Activated effector memory CD4-positive, alpha-beta T cell treated with anti-CD3 and anti-CD28 coated beads, Interleukin-2, amount 50 U/mL, for 16 hours (primary cell): ENCODE data around the gene HAND1.
A peak's percentile ranks its signal among the peaks of the same experiment; 100 is the strongest.

Experiments
- DNase-seq: peaks from one replicate; pipeline ENCODE4 v3.0.0-alpha.2; 2020

Gene HAND1

DNA sequence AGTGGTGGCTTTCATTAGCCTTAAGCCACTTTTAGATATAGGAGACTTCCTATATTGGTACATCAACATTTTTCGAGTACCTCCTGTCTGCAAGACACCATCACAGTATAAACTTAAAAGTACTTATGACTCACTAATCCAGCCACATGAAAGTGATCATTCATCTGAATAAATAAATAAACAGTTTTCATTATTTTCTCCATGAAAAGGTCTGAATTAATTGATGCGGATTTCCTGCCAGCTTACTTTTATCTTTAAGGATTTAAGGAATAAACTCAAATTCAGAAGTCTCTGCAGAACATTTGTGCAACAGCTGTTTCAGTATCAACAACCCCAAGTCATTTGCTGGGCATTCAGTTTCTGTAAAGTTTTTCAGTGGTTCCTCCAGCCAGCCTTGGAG, 28.2 kb downstream of the HAND1 start:
- DNase-seq: no peak

DNA sequence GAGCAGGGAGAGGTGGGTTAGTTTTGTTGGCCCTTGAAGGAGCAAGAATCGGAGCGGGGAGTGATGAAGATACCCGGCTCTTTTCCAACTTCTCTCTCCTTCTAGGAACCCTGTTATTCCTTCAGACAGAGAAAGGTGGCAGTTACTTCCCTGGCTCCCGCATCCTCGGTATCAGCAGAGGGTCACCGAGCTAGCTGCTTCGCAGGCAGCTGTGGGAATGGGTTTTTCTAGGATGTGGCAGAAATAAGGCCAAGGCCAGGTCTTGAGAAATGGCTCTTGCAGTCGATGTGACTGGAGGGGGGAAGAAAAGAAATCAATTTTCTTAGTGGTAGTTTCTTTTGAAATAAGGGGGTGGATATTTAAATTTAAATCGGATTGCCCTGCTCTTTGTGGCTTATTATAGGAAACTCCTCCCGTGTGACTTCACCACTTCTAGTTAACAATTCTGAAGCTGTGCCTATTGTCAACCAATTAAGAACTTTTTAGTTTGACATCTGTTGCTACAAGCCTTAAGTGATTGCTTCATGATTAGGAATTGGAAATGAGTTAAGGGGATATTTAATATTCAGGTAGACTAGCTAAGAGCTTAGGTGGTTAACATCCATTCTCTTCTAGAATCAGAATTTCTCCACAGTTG, 30.8 kb downstream of the HAND1 start:
- DNase-seq: no peak

DNA sequence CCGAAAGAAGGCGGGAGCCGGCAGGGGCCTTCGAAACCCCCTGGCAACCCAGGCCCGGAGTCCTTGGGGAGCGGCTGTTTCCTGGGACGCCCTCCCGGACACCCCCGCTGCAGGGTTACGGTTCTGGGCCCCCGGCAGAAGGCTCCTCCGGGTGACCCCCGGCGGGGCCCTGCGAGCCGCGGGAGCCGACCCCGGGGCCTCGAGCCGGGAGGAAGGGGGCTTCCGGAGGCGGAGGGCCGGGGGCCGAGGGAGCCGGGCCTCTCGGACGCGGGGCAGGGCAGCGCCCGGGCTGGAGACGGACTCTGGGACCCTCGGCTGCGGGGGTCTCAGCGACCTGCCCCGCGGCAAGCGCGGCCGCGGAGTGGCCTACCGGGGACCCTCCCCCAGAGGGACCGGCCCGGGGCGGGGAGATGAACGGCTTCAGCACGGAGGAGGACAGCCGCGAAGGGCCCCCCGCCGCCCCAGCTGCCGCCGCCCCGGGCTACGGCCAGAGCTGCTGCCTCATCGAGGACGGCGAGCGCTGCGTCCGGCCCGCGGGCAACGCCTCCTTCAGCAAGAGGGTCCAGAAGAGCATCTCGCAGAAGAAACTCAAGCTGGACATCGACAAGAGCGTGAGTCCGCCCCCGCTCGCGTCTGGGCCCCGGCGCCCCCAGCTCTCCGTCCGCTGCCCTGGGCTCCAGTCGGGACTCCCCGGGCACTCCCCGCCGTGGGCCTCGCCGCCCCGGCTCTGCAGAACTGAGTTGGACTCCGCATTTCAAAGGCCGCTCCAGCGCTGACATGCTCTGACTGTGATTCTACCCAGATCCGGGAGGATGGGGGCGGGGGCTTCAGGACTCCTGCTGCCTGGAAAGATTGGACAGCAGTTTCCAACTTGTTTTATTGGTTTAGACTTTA, 31.6 kb downstream of the HAND1 start:
- peak; percentile 80 for DNase-seq

DNA sequence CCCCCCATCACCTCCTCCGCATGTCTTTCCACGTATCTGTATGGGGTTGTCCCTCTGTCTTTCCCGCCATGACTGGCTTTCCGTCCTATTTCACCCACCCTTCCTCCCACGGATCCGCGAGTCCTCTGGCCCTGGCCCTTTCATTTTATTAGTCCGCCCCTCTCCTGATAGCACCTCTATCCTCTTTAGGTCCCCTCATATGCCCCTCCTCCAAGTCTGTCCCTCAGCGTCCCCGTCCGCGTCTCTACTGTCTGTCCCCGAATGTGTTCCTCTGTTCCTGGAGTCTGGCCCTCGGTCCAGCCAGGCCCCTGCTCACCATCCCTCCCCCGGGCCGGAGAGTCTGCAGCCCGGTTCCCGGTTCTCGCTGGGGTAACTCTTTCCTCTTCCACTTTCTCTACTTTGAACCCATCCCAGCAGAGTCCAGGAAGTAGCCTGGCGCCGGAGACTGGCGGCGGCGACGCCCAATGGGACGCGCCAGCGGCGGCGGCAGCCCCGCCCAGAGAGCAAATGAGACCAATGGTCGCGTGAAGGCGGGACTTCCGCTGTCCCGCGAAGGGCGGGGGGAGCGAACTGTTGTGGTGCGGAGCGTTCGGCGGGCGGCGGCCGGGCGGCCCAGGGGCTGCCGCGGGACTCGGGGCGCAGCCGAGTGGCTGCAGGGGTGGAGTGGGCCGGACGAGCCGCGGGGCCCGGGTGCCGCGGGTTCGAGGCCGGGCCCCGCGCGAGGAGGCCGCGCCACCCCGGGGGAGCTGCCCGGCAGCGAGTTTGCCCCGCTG, 32.4 kb downstream of the HAND1 start, which contains the start of gene SAP30L:
Gene SAP30L, plus strand, starts transcription at position 576 of the 773 bp plus-strand sequence. CDS start 608 bp downstream, outside the sequence.
- peak; percentile 98 for DNase-seq

DNA sequence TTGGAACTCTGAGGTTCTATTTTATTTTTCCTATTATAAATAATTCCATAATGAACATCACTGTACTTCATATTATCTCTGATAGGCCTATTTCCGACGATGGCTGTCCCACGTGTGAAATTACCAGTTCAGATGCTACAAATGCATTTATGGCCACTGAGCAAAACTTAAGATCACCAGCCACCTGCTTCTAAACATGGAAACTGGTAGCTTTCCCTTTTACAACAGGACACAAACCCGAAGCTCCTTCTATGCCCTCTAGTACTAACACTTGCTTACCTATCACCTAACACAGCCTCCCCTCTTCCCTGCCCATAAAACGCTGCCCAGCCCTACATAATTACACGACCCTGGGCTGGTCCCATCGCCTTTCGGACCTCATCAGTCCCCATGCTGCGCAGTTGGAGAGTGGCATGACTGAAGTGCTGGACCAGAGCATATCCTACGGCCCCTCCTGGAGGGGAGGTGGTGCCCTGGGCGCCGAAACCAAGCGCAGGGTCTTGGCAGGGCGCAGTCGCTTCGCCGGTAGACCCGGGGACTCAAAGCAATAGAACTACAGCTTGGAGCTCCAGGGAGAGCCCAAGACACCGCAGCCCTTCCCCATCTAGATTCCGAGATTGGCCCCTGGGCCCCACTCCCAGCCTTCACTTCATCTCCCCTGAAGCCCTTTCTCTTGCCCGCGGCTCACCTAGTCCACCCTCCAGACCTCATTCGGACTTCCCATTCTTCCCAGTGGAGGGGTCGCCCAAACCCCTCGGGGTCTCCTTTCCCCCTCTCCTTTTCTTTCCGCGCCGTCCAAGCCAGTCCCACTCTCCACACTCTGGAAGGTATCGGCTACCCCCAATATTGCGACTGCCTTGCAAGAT, 33.2 kb downstream of the HAND1 start:
- DNase-seq: peak; percentile 67

DNA sequence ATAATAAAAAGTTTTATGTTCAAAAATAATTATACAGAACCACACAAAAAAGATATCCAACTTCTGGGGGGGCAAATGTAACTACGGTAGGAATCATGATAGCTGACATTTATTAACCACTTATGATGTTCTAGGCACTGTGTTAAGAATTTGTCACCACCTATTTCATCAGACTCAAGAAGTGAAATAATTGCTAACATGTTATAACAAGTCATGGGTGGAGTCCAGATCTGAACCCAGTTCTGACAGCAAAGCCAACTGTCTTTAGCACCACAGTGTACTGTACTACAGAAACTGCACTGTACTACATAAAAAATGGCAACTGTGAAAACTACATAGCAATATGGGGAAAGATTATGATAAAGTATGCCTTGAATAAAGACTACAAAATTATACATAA, 35.2 kb downstream of the HAND1 start:
- DNase-seq: no peak

DNA sequence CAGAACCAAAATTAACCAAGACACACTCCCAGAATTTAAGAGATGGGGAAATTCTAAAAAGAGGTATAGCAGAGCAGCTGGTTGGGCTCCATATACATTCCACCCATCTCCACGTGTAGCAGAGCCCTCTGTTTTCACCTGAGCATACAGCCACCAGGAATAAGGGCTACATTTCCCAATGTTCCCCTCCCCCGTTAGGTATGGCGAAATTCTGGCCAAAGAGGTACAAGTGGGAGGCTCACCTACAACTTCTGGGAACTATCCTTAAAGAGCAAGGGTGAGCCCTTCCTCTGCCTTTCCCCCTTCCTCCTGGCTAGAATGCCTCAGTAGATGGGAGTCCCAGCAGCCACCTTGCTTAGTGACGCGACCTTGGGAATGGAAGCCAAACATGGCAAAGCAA, 37.5 kb downstream of the HAND1 start:
- DNase-seq: no peak

DNA sequence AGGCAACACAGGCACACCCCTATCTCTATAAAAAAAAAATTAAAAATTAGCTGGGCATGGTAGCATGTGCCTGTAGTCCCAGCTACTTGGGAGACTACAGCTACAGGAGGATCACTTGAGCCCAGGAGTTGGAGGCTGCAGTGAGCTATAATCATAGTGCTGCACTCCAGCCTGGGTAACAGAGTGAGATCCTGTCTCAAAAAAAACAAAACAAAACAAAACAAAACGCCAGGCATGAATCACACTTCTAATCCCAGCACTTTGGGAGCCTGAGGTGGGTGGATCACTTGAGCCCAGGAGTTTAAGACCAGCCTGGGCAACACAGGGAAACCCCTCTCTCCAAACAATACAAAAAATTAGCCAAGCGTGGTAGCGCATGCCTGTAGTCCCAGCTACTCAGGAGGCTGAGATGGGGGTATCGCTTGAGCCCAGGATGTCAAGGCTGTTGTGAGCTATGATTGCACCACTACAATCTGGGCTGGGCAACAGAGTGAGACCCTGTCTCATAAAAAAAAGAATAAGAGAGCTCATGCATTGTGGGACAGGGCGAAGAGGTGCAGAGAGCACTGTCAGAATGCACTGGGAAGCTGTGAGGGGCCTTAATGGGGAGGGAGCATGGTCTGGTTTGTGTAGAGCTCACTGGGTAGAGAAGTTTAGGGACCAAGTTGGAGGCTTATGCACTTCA, 40.6 kb downstream of the HAND1 start:
- DNase-seq: no peak

DNA sequence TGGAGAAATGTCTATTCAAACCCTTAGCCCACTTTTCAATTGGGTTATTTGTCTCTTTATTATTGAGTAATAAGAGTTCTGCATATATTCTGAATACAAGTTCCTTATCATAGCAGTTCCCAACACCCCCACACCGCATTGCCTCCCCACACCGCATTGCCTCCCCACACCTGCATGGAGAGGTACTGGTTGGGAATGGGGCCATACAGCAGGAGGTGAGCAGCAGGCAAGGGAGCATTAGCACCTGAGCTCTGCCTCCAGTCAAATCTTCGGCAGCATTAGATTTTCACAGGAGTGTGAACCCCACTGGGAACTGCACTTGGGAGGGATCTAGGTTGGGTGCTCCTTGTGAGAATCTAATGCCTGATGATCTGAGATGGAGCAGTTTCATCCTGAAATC, 42.8 kb downstream of the HAND1 start:
- DNase-seq: no peak

DNA sequence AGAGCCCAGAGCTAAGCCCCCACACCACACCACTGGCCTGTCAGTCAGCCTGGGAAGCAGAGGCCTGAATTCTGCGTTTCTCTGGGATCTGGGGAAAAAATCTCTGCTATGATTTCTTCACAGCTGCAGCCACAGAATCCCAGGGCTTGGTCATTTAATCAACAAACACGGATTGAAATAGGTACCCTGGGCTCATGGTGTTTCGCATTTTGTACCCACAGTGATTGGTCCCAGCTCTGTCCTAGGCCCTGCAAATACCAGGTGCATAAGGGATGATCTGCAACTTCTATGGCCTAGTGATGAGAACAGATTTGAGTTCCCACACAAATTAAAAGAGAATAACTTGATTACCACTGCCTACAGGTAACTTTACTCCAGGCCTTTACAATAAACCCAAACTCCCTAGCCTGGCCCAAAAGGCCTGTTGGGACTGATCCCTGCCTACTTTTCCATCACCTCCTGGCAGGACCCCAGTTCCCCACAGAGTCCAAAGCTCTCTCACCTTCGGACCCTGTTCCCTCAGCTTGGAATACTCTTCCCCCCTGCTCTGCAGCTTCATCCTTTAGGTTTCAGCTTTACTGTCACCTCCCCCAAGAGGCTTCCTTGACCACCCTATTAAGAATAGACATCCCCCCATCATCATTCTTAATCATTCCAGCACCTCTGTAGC, 46.9 kb downstream of the HAND1 start:
- no peak for DNase-seq

DNA sequence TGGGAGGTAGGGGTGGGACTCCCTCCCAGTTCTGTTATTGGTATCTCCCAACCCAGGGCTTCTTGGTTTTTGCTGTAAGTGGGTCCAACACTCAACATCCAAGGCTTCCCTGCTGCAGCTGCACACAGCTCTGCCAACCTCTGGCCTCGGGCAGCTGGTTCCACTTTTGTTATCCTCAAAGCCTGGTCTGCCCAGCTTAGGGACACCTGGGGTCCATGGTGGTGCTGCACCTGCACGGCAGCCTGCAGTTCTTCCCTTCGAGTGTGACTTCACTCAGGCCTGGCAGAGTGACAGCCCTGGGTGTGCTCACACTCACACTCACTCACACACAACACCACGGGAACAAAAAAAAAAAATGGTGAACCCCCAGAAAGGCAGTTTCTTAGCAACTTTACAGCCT, 47.6 kb downstream of the HAND1 start:
- no peak for DNase-seq

DNA sequence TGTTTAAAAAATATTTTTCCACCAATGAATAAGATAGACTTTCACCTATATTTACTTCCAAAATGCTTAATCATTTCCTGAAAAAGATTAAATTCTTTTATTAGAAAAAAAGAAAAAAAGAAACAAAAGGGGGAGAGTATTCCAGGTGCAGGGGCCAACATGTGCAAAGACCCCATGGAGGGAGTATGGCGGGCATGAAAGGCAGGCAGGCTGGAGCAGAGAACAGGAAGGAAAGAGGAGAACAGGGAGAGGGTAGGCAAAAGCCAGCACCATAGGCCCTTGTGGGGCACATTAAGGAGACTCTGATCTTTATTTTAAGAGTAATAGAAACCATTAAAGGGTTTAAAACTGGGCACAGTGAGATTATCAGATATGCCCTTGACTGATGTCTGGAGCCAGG, 48.7 kb downstream of the HAND1 start:
- no peak for DNase-seq

DNA sequence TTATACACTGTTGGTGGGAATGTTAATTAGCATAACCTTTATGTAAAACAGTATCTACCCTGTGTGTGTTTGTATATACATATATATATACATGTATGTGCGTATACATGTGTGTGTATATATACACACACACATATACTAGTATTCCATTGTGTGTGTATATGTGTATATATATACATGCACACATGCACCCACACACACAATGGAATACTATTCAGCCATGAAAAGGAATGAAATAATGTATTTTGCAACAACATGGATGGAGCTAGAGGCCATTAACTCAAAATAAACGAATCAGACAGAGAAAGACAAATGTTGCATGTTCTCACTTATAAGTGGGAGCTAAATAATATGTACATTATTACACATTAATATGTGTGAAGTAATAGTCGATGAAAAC, 49.8 kb downstream of the HAND1 start:
- no peak for DNase-seq
